ENCODE measurements around the gene PTPRR. TPM values are rescaled to one million over a fixed set of nuclear protein-coding genes. Genes with fewer than 3 reads are reported as not detected.
A peak's percentile ranks its signal among the peaks of the same experiment; 100 is the strongest.

The PTPRR gene
- total and polyA plus RNA-seq, 4 donors, result 0.17 to 1.5 (median 0.61) TPM

GRCh38 chr12:70709022-70709421, 211.5 kb downstream of the PTPRR start:
- Histone ChIP-seq H3K4me3 (no peak overlapping the region), H3K36me3 (ENCODE audit: control insufficient read depth in 4 of 4, insufficient read depth in 4 of 4, low read length in 4 of 4) (no peaks in the 10 kb centered on the region), H3K27me3 (ENCODE audit: control insufficient read depth in 3 of 3, insufficient read depth in 3 of 3, low read length in 2 of 3) (no peaks in the 10 kb centered on the region), H3K4me1 (ENCODE audit: control insufficient read depth in 5 of 5, insufficient read depth in 5 of 5, low read length in 5 of 5) (peaks cover 0 to 2% (median 0%) of the 10 kb centered on the region in 5 donors), H3K9me3 (ENCODE audit: control insufficient read depth in 4 of 4, insufficient read depth in 3 of 4, low read length in 3 of 4) (no peaks in the 10 kb centered on the region), H3K9ac (ENCODE audit: insufficient read depth in 1 of 2, low read length in 2 of 2) (no peak overlapping the region), H3K27ac (ENCODE audit: low read depth in 1 of 2, low read length in 1 of 2) (no peak overlapping the region)
- WGBS, 2 donors, result 79 to 82% methylated on average over 2 of the region's 2 CpGs
- no peak for ATAC-seq (ENCODE audit: insufficient read depth, low FRiP score)
- TF ChIP-seq CTCF (IDR thresholded peaks at IDR 0.05; ENCODE audit: control extremely low read depth, extremely low read depth), result no peak
- DNase-seq, result no peak

GRCh38 chr12:70706611-70707010, 213.9 kb downstream of the PTPRR start:
- DNase-seq (no peak), ATAC-seq (ENCODE audit: insufficient read depth, low FRiP score) (no peak)
- Histone ChIP-seq H3K27me3 (ENCODE audit: control insufficient read depth in 3 of 3, insufficient read depth in 3 of 3, low read length in 2 of 3) (no peaks in the 10 kb centered on the region), H3K27ac (ENCODE audit: low read depth in 1 of 2, low read length in 1 of 2) (no peak overlapping the region), H3K4me3 (no peak overlapping the region), H3K9me3 (ENCODE audit: control insufficient read depth in 4 of 4, insufficient read depth in 3 of 4, low read length in 3 of 4) (no peaks in the 10 kb centered on the region), H3K9ac (ENCODE audit: insufficient read depth in 1 of 2, low read length in 2 of 2) (no peak overlapping the region), H3K36me3 (ENCODE audit: control insufficient read depth in 4 of 4, insufficient read depth in 4 of 4, low read length in 4 of 4) (no peaks in the 10 kb centered on the region), H3K4me1 (ENCODE audit: control insufficient read depth in 5 of 5, insufficient read depth in 5 of 5, low read length in 5 of 5) (peaks cover 0 to 2% (median 0%) of the 10 kb centered on the region in 5 donors)
- TF ChIP-seq CTCF (IDR thresholded peaks at IDR 0.05; ENCODE audit: control extremely low read depth, extremely low read depth), result no peak
- 92 to 95% methylated on average over 2 of the region's 2 CpGs for WGBS, 2 donors

GRCh38 chr12:70698345-70698744, 222.2 kb downstream of the PTPRR start:
- no peak for TF ChIP-seq CTCF (IDR thresholded peaks at IDR 0.05; ENCODE audit: control extremely low read depth, extremely low read depth)
- WGBS, 2 donors, result 65 to 78% methylated on average over 1 of the region's 1 CpG
- Histone ChIP-seq H3K4me3 (no peak overlapping the region), H3K27ac (ENCODE audit: low read depth in 1 of 2, low read length in 1 of 2) (no peak overlapping the region), H3K4me1 (ENCODE audit: control insufficient read depth in 5 of 5, insufficient read depth in 5 of 5, low read length in 5 of 5) (no peaks in the 10 kb centered on the region), H3K36me3 (ENCODE audit: control insufficient read depth in 4 of 4, insufficient read depth in 4 of 4, low read length in 4 of 4) (no peaks in the 10 kb centered on the region), H3K27me3 (ENCODE audit: control insufficient read depth in 3 of 3, insufficient read depth in 3 of 3, low read length in 2 of 3) (no peaks in the 10 kb centered on the region), H3K9ac (ENCODE audit: insufficient read depth in 1 of 2, low read length in 2 of 2) (no peak overlapping the region), H3K9me3 (ENCODE audit: control insufficient read depth in 4 of 4, insufficient read depth in 3 of 4, low read length in 3 of 4) (no peaks in the 10 kb centered on the region)
- no peak for ATAC-seq (ENCODE audit: insufficient read depth, low FRiP score)
- no peak for DNase-seq

GRCh38 chr12:70695361-70696023, 225.0 kb downstream of the PTPRR start:
- DNase-seq (peak in 1 of 3 donors; percentile 7), ATAC-seq (ENCODE audit: insufficient read depth, low FRiP score) (no peak)
- Histone ChIP-seq H3K4me1 (ENCODE audit: control insufficient read depth in 5 of 5, insufficient read depth in 5 of 5, low read length in 5 of 5) (peaks cover 0 to 2% (median 0%) of the 10 kb centered on the region in 5 donors), H3K27ac (ENCODE audit: low read depth in 1 of 2, low read length in 1 of 2) (no peak overlapping the region), H3K36me3 (ENCODE audit: control insufficient read depth in 4 of 4, insufficient read depth in 4 of 4, low read length in 4 of 4) (no peaks in the 10 kb centered on the region), H3K9ac (ENCODE audit: insufficient read depth in 1 of 2, low read length in 2 of 2) (no peak overlapping the region), H3K27me3 (ENCODE audit: control insufficient read depth in 3 of 3, insufficient read depth in 3 of 3, low read length in 2 of 3) (no peaks in the 10 kb centered on the region), H3K9me3 (ENCODE audit: control insufficient read depth in 4 of 4, insufficient read depth in 3 of 4, low read length in 3 of 4) (no peaks in the 10 kb centered on the region), H3K4me3 (no peak overlapping the region)
- TF ChIP-seq CTCF (IDR thresholded peaks at IDR 0.05; ENCODE audit: control extremely low read depth, extremely low read depth), result no peak
- WGBS, 2 donors, result 65 to 75% methylated on average over 3 of the region's 3 CpGs

All from lung (tissue), 12 donors.